NB4 (cell line): ENCODE measurements around the gene AIF1L.

Experiments used
- DNase-seq: peaks from one replicate; pipeline ENCODE4 v3.0.0; 2010; ENCODE audit warnings: low read depth
- H3K4me3 ChIP-seq: one replicate; pipeline ENCODE4 v1.5.1; 2011; ENCODE audit warnings: mild to moderate bottlenecking, low read depth, low read length, moderate library complexity
- MYC ChIP-seq: IDR thresholded peaks from 2 replicates; pipeline ENCODE4 v1.6.1; 2011; ENCODE audit warnings: low read depth, low read length
- POLR2A ChIP-seq: IDR thresholded peaks from 2 replicates; pipeline ENCODE4 v1.6.1; 2011; ENCODE audit warnings: mild to moderate bottlenecking; ENCODE audit not compliant: insufficient read length; ENCODE audit errors: extremely low read depth
- TF ChIP-seq, protein P1 (sequence below): IDR thresholded peaks from 2 replicates; pipeline ENCODE4 v1.6.1; 2011; ENCODE audit warnings: low read depth, low read length
- TF ChIP-seq, protein P2 (sequence below): IDR thresholded peaks from one replicate; pipeline ENCODE4 v1.5.1; 2012; ENCODE audit warnings: low read depth, low read length

The AIF1L gene

DNA sequence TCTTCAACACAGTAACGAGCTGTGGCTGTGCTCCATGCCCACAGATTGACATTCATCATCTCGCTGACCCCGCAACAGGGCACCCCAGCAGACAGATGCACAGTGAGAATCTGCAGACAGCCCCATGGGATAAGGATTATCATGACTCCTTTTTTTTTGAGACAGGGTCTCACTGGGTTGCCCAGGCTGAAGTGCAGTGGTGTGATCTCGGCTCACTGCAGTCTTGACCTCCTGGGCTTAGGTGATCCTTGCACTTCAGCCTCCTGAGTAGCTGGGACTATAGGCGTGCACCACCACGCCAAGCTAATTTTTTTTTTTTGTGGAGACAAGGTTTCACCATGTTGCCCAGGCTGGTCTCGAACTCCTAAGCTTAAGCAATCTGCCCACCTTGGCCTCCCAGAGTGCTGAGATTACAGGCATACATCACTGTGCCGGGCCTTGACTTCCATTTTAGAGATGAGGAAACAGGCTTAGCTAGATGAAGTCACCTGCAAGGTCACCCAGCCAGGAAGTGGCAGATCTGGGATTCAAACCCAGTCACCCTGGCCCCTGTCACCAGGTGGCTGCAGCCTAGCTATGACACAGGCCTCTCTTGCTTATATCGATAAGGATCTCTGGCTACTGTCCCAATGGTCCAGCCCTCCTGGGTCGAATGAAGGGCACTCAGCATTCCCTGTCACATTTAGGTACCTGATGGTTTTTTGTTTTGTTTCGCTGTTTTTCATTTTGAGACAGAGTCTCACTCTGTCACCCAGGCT, 5.1 kb downstream of the AIF1L start:
- DNase-seq: no peak
- TF ChIP-seq POLR2A (no peak), MYC (no peak)

DNA sequence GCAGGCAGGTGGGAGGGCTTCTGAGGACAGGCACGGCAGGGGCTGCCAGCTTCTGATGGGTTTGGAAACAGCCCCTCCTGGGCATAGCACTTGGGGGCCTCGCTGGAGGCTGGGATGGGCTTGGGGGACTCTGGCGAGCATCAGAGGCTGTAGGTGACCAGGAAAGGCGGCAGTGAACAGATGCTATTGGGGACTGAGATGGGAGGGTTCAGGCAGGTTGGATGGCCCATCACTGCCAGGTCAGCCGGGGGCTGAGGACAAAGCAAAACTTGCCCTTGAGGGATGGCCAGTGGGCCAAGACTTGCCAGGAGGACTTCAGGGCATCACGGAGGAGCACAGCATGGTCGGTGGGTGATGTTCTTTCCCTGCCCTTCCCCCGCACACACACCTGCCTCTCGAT, 6.7 kb downstream of the AIF1L start:
- TF ChIP-seq, protein P1, sequence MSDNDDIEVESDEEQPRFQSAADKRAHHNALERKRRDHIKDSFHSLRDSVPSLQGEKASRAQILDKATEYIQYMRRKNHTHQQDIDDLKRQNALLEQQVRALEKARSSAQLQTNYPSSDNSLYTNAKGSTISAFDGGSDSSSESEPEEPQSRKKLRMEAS: no peak
- TF ChIP-seq, protein P2, sequence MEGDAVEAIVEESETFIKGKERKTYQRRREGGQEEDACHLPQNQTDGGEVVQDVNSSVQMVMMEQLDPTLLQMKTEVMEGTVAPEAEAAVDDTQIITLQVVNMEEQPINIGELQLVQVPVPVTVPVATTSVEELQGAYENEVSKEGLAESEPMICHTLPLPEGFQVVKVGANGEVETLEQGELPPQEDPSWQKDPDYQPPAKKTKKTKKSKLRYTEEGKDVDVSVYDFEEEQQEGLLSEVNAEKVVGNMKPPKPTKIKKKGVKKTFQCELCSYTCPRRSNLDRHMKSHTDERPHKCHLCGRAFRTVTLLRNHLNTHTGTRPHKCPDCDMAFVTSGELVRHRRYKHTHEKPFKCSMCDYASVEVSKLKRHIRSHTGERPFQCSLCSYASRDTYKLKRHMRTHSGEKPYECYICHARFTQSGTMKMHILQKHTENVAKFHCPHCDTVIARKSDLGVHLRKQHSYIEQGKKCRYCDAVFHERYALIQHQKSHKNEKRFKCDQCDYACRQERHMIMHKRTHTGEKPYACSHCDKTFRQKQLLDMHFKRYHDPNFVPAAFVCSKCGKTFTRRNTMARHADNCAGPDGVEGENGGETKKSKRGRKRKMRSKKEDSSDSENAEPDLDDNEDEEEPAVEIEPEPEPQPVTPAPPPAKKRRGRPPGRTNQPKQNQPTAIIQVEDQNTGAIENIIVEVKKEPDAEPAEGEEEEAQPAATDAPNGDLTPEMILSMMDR: no peak
- TF ChIP-seq MYC (no peak), POLR2A (no peak)
- H3K4me3 ChIP-seq: no peak overlapping the region

More for the DNA sequence above, 5.1 kb downstream of the AIF1L start:
- H3K4me3 ChIP-seq: no peak overlapping the region

DNA sequence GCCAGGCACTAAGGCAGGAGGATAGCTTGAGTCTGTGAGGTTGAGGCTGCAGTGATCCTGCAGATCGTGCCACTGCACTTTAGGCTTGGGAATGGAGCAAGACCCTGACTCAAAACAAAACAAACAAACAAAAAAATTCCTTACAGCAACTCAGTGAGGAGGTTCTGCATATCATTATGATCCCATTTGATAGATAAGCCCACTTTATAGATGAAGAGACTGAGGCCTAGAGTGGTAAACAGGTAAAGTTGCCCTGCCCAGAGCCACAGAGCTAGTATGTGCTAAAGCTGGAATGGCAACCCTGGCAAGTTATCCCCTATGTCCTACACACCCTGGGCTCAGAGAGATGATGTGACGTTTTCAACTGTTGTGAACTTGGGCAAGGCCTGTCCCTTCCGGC, 7.2 kb downstream of the AIF1L start:
- TF ChIP-seq MYC (no peak), POLR2A (no peak)
- TF ChIP-seq, protein P1: no peak
- TF ChIP-seq, protein P2: no peak
- H3K4me3 ChIP-seq: no peak overlapping the region
- no peak for DNase-seq

More for the DNA sequence above, 6.7 kb downstream of the AIF1L start:
- DNase-seq: no peak

DNA sequence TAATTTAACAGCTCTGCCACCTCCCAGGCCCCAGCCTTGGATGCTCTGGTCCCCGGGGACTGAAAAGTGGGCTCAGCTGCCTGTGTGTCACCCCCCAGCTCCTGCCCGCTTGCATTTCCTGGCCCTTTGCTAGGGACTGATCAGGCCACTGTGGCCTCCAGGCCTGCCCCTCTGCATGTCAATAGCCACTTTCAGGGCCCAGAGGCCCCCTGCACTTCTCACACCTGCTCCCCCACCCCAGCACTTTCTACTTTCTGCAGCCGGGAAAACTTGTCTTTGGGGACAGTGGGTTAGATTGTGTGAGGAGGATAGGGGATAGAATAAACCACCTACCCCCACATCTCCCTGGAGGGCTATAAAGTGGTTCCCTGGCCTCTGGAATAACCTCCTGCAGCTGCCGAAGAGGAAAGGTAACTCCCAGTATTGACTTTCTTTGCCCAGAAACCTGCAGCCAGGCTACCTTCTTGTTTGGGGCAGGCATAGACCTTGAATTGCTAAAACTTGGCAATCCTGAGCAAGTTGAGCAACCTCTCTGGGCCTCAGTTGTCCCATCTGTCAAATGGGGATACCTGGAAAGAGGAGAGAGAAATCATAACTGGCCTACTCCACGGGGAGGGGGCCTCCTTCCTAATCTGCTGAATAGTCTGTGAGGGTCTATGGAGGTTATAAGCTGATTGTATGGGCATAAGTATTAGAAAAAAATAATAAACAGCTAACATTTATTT, 7.8 kb downstream of the AIF1L start:
- DNase-seq: peak; percentile 29
- TF ChIP-seq MYC: no peak
- TF ChIP-seq, protein P1: no peak
- TF ChIP-seq, protein P2: no peak
- no peak for TF ChIP-seq POLR2A
- H3K4me3 ChIP-seq: no peak overlapping the region

DNA sequence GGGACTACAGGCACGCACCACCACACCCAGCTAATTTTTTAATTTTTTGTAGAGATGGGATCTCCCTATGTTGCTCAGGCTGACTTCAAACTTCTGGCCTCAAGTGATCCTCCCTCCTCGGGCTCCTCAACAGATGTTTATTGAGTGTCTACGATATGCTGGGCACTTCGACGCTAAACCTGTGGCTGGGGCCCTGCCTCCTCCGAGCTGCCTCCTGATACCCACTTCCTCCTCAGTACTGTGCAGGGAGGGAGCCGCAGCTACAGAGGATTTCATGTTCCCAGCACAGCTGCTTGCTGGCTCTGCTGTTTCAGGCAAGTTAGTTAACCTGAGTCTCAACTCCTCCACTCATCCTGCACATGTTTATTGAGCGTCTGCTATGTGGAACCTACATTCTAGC, 9.6 kb downstream of the AIF1L start:
- H3K4me3 ChIP-seq: no peak overlapping the region
- TF ChIP-seq, protein P1: no peak
- TF ChIP-seq MYC (no peak), POLR2A (no peak)
- TF ChIP-seq, protein P2: no peak
- DNase-seq: peak; percentile 55

DNA sequence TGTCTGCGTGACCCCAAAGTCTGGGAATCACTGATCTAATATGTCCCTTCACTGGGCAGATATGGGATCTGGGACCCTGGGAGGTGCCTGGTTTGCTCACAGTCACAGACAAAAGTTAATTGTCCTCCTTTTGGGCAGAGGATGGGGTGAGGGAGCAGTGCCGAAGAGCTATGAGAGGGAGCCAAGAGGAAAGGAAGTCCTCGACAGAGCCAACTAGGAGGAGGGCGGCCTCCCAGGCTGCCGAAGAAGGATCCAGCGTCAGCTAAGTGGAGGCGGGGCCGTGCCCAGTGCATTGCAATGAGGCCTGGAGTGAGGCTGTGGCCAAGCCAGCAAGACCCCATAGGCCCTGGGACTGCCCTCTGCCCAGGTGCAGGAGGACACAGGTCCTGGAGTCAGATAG, 11.4 kb downstream of the AIF1L start:
- no peak for DNase-seq
- TF ChIP-seq, protein P2: no peak
- TF ChIP-seq POLR2A (no peak), MYC (no peak)
- TF ChIP-seq, protein P1: no peak
- H3K4me3 ChIP-seq: no peak overlapping the region
